DND-41 (cell line): ENCODE results near the gene CHTF18.

ENCODE experiments used
- ATAC-seq: fragments of 200-7000 bp; cut with Tn5 transposase; 3 replicates; pipeline ENCODE4 v1.9.1; 2021; ENCODE audit warnings: low read depth; ENCODE audit not compliant: insufficient read depth
- DNase-seq: peaks from one replicate; pipeline ENCODE4 v3.0.0-alpha.2; 2020
- H2AFZ ChIP-seq: 2 replicates; pipeline ENCODE4 v1.6.0; 2012; ENCODE audit warnings: low read depth, low read length
- H3K27ac ChIP-seq: 2 replicates; pipeline ENCODE4 v1.5.1; 2012; ENCODE audit warnings: low read length, inconsistent platforms
- H3K27me3 ChIP-seq: fragments of 200-600 bp; sonication (generic); 2 replicates; pipeline ENCODE4 v1.6.0; 2012; ENCODE audit warnings: low read length, mild to moderate bottlenecking, inconsistent platforms; ENCODE audit not compliant: insufficient read depth, poor library complexity
- H3K36me3 ChIP-seq: 2 replicates; pipeline ENCODE4 v1.5.1; 2012; ENCODE audit warnings: low read length, inconsistent platforms; ENCODE audit not compliant: insufficient read depth
- H3K4me1 ChIP-seq: 2 replicates; pipeline ENCODE4 v1.5.1; 2012; ENCODE audit warnings: mild to moderate bottlenecking, low read length; ENCODE audit not compliant: insufficient read depth
- H3K4me2 ChIP-seq: 2 replicates; pipeline ENCODE4 v1.6.0; 2012; ENCODE audit warnings: mild to moderate bottlenecking, moderate library complexity, low read length, inconsistent platforms; ENCODE audit not compliant: insufficient read depth
- H3K4me3 ChIP-seq, 2 experiments: fragments of 200-600 bp in 1 of 2; shearing (Covaris generic) in 1 of 2; 2 replicates each; pipeline ENCODE4 v1.5.1; 2012 to 2016; ENCODE audit warnings: inconsistent platforms in 2 of 2, low read length in 2 of 2, mild to moderate bottlenecking in 2 of 2, low read depth in 1 of 2, moderate library complexity in 1 of 2
- H3K79me2 ChIP-seq: 2 replicates; pipeline ENCODE4 v1.6.0; 2012; ENCODE audit warnings: low read length, inconsistent platforms; ENCODE audit not compliant: insufficient read depth
- H3K9ac ChIP-seq: 2 replicates; pipeline ENCODE4 v1.6.0; 2012; ENCODE audit warnings: low read depth, mild to moderate bottlenecking, inconsistent platforms, low read length, moderate library complexity
- H3K9me3 ChIP-seq: 2 replicates; pipeline ENCODE4 v1.5.1; 2012; ENCODE audit warnings: low read length, moderate library complexity, mild to moderate bottlenecking, inconsistent platforms; ENCODE audit not compliant: insufficient read depth, severe bottlenecking
- H4K20me1 ChIP-seq: 2 replicates; pipeline ENCODE4 v1.6.0; 2012; ENCODE audit warnings: low read length; ENCODE audit not compliant: insufficient read depth
- CTCF ChIP-seq: IDR thresholded peaks from 2 replicates; pipeline ENCODE4 v1.5.1; 2012; ENCODE audit warnings: borderline replicate concordance, low read length, moderate library complexity, mild to moderate bottlenecking; ENCODE audit not compliant: poor library complexity, severe bottlenecking; ENCODE audit errors: extremely low read depth
- EZH2 ChIP-seq: IDR thresholded peaks from 3 replicates; pipeline ENCODE4 v1.6.1; 2012; ENCODE audit warnings: borderline replicate concordance, low read depth, mild to moderate bottlenecking, moderate library complexity, low read length, inconsistent platforms; ENCODE audit not compliant: severe bottlenecking

The CHTF18 gene

DNA sequence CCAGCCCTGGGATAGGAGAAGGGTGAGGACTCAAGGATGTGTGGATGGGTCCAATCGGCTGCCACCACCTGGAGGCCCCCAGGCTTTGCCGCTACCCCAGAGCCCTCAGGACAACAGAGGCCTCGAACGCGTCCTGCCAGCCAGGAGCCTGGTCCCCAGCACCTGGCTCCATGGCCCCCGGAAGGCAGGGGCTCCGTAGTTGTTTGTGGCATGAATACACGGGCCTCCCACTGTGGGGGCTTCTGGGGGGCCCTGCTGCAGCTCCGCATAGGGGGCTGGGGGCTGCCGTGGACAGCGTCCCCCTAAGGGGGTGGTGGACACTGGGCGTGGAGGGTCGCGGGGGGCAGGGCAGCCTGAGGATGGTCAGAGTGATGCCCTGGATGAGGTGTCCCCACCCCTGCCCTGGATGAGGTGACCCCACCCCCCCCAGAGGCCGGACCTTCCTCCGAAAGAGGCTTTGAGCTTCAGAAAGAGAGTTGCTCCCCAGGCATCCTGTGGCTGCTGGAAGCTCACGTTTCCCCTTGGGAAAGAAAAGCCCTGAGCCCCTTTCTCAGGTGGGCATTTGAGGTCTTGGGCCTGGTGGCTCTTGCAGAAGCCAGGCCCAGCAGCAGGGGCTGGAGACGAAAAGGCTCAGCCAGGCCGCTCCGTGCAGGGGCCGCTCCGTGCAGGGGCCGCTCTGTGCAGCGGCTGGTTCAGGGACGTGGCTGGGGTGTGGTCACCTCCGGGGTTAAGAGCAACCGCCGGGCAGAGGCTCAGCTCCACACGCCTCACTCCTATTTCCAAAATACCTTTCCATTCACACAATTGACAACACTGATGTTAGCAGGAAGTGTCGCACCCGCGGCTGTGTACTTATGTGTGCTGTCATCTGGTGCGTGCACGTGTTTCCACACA lies 52.4 kb downstream of the CHTF18 start:
- Histone ChIP-seq H3K79me2 (no peaks in the 10 kb centered on the region), H3K27me3 (no peaks in the 10 kb centered on the region), H3K4me2 (no peak overlapping the region), H4K20me1 (no peaks in the 10 kb centered on the region), H3K4me1 (no peaks in the 10 kb centered on the region), H2AFZ (no peak overlapping the region), H3K36me3 (no peaks in the 10 kb centered on the region), H3K9ac (no peak overlapping the region), H3K4me3 (no peak overlapping the region), H3K27ac (no peak overlapping the region), H3K9me3 (peaks cover 11% of the 10 kb centered on the region)
- TF ChIP-seq CTCF = no peak
- no peak for TF ChIP-seq EZH2
- DNase-seq (no peak), ATAC-seq (no peak)

DNA sequence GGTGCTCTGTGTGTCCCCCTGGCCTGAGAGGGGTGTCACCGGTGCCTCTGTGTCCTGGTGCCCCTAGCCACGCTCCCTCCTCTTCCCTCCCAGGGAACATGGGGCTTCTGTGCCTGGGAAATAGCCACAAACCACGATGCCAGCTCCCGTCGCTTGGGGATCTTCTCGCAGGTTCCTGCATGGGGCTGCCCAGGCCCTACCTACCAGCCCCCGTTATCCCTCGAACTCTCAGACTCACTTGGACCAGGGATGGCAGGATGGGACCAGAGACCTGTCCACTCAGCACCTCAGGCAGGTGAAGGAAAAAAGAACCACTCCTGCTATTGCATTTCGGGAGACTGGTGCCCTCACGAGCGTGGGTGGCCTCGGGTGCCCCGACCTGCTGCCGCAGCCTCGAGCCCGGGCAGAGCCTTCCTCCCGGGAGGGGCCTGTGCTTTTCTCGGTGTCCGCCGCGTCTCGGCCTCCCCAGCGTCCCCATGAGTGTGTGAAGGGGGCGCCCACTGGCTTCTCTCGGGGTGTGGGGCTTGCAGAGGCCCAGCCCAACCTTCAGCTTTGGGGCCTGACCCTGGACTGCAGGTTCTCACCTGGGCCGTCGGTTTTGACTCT lies 53.1 kb downstream of the CHTF18 start:
- no peak overlapping the region for H2AFZ ChIP-seq
- H3K9ac ChIP-seq = no peak overlapping the region
- no peaks in the 10 kb centered on the region for H3K4me1 ChIP-seq
- TF ChIP-seq CTCF (no peak), EZH2 (no peak)
- DNase-seq = no peak
- ATAC-seq = no peak
- no peaks in the 10 kb centered on the region for H3K27me3 ChIP-seq
- H3K79me2 ChIP-seq = no peaks in the 10 kb centered on the region
- H3K4me2 ChIP-seq = no peak overlapping the region
- H3K27ac ChIP-seq = no peak overlapping the region
- H3K4me3 ChIP-seq = no peak overlapping the region
- H3K9me3 ChIP-seq = peaks cover 4% of the 10 kb centered on the region
- H3K36me3 ChIP-seq = no peaks in the 10 kb centered on the region
- H4K20me1 ChIP-seq = no peaks in the 10 kb centered on the region

DNA sequence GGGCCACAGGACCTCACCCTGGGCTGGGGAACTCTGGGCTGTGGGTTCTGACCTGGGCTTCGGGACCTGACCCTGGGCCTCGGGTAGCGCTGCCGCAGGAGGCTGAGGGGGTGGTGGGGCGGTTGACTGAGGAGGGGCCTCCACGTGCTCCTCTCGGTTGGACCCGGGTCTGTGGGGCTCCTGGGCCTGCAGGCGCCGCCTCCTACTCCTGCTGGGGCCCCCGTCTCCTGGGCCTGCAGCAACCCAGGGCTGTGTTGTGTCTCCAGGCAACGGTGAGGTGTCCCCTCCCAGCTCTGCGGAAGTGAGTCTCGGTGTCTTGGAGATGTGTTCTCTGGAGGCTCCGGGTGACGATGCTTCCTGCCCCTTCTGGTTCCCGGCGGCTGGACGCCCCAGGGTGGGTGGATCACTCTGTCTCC lies 53.6 kb downstream of the CHTF18 start:
- Histone ChIP-seq H3K36me3 (no peaks in the 10 kb centered on the region), H3K4me2 (no peak overlapping the region), H3K27me3 (no peaks in the 10 kb centered on the region), H3K4me3 (no peak overlapping the region), H3K79me2 (no peaks in the 10 kb centered on the region), H3K27ac (no peak overlapping the region), H2AFZ (no peak overlapping the region), H3K9ac (no peak overlapping the region), H3K9me3 (no peaks in the 10 kb centered on the region), H4K20me1 (no peaks in the 10 kb centered on the region), H3K4me1 (no peaks in the 10 kb centered on the region)
- DNase-seq = no peak
- no peak for ATAC-seq
- TF ChIP-seq CTCF = no peak
- no peak for TF ChIP-seq EZH2
